Vagina (tissue), 2 donors: ENCODE measurements around the gene CHST11.

ENCODE experiments used
- POLR2AphosphoS5 ChIP-seq, 2 donors: sonication (generic); formaldehyde crosslinking; IDR thresholded peaks; one replicate each; pipeline ENCODE4 v1.9.0; 2017; ENCODE audit warnings: antibody characterized with exemption in 2 of 2, mild to moderate bottlenecking in 2 of 2, low read depth in 1 of 2; ENCODE audit not compliant: insufficient read depth in 1 of 2
- TF ChIP-seq, protein P1 (sequence below), 3 experiments: fragments of 450-650 bp in 2 of 3; fragments of 200-600 bp in 1 of 3; sonication (generic) in 1 of 3; IDR thresholded peaks; one replicate each; pipeline ENCODE4 v1.5.1; 2017 to 2019; ENCODE audit warnings: antibody characterized with exemption in 3 of 3, mild to moderate bottlenecking in 2 of 3, moderate library complexity in 2 of 3

DNA sequence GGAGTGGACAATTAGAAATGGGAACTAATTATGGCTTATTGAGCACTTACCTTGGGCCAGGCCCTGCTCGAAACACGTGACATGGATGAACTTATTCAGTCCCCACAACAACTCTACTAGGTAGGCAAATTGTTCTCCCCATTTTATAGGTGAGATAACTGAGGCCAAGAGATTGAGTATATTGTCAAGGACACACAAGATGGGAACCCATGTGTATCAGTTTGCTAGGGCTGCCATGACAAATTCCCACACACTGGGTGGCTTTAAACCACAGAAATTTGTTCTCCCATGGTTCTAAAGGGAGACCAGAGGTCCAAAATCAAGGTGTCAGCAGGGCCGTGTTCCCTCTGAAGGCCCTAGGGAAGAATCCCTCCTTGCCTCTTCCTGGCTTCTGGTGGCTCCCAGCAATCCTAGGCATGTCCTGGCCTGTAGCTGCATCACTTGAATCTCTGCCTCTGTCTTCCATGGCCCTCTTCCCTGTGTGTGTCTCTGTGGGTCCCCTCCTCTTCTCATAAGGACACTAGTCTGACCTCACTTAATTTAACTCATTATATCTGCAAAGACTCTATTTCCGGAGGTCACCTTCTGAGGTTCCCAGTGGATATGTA is 128.8 kb downstream of the CHST11 start:
- TF ChIP-seq, protein P1, sequence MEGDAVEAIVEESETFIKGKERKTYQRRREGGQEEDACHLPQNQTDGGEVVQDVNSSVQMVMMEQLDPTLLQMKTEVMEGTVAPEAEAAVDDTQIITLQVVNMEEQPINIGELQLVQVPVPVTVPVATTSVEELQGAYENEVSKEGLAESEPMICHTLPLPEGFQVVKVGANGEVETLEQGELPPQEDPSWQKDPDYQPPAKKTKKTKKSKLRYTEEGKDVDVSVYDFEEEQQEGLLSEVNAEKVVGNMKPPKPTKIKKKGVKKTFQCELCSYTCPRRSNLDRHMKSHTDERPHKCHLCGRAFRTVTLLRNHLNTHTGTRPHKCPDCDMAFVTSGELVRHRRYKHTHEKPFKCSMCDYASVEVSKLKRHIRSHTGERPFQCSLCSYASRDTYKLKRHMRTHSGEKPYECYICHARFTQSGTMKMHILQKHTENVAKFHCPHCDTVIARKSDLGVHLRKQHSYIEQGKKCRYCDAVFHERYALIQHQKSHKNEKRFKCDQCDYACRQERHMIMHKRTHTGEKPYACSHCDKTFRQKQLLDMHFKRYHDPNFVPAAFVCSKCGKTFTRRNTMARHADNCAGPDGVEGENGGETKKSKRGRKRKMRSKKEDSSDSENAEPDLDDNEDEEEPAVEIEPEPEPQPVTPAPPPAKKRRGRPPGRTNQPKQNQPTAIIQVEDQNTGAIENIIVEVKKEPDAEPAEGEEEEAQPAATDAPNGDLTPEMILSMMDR (IDR thresholded peaks at IDR 0.05), result no peak
- no peak for TF ChIP-seq POLR2AphosphoS5 (IDR thresholded peaks at IDR 0.05; ENCODE audit: insufficient read depth in 1 of 2, low read depth in 1 of 2)
